HFF-Myc (cell line): ENCODE data around the gene LRRC7.

Experiments
- DNase-seq: peaks from one replicate; pipeline ENCODE4 v3.0.0-alpha.2; 2011; ENCODE audit warnings: low read depth; ENCODE audit errors: extremely low read depth
- H3K4me3 ChIP-seq: replicated peaks from 2 replicates; pipeline ENCODE4 v1.5.1; 2011; ENCODE audit warnings: low read depth, mild to moderate bottlenecking, control low read depth, low read length
- CTCF ChIP-seq: IDR thresholded peaks from 2 replicates; pipeline ENCODE4 v1.5.1; 2012; ENCODE audit warnings: mild to moderate bottlenecking, low read depth, low read length, control low read depth; ENCODE audit errors: missing control alignments

The LRRC7 gene

GRCh38 chr1:69744381-69744780, 176.7 kb downstream of the LRRC7 start:
- H3K4me3 ChIP-seq, result no peak overlapping the region
- no peak for TF ChIP-seq CTCF
- DNase-seq, result no peak

DNA sequence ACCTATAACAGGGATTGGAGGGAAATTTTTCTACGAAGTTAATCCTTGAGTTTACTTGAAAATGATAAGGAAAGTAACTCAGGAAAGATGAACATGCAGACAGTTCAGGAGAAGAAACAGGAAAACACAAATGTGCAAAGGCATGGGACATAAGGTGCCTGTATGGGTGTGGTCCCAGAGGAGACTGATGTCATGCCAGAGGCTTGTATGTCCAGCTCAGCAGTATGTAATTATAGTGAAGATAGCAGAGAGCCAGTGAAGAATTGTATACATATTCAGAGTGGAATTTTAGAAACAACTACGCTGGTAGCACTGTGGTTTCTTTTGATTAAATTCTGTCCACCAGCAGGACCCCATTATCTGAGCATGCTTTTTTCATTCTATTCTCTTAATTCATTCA, 179.5 kb downstream of the LRRC7 start:
- H3K4me3 ChIP-seq, result no peak overlapping the region
- DNase-seq, result no peak
- no peak for TF ChIP-seq CTCF

- no peak for TF ChIP-seq CTCF
- no peak for DNase-seq
- no peak overlapping the region for H3K4me3 ChIP-seq
These were observed 182.9 kb downstream of the LRRC7 start for GRCh38 chr1:69750638-69751037.

DNA sequence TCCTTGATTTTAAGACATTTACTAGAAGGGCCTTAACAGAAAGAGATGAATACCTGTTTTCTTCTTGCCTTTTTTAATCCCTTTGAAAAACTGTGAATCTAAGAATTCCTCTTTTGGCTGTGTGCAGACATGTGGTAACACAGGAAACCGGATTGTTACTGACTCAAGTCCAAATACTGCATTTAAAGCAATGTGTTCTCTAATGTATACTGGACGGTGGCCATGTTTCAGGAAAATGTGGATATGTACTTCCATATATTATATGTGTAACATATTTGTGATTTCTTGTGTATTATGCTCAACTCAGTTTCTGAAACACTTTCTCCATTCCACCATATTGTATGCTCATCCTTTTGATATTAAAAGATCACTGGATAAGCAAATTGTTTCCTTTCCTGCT, 185.1 kb downstream of the LRRC7 start:
- TF ChIP-seq CTCF, result no peak
- DNase-seq, result no peak
- no peak overlapping the region for H3K4me3 ChIP-seq

DNA sequence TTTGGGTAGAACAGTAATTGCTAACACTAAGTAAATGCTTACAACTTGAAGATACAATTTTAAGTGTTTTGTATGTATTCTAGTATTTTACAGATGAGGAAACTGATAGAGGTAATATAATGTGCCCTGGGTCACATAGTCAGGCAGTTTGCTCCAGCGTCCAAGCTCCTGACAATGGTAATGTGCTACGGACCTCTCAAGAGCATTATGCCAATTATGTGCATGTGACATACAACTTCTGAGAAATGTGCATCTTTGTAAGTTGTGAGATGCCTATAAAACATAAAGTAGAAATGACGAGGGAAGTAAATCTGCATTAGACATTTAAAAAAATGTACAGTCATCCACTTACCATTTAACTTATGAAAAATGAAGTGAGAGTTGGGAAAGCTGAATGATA, 186.8 kb downstream of the LRRC7 start:
- no peak for DNase-seq
- no peak overlapping the region for H3K4me3 ChIP-seq
- TF ChIP-seq CTCF, result no peak

GRCh38 chr1:69755647-69756046, 187.9 kb downstream of the LRRC7 start:
- TF ChIP-seq CTCF, result no peak
- no peak for DNase-seq
- no peak overlapping the region for H3K4me3 ChIP-seq

DNA sequence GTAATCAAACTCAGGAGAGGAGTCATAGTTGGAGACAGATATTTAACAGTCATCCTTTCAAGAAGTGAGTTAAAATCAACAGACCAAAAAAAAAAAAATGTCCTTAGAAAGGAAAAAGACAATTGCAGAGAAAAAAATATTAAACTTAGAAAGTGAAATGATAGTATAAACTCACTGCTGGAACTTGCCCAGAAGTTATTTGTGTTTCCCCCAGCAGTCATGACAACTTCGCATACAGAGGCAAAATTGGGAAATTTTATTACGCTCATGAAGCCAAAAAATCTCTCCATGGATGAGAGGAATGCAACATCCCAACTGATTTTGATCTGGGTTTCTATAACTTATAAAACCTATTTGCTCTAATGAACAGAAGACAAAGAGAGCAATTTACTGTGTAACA, 198.2 kb downstream of the LRRC7 start:
- TF ChIP-seq CTCF, result no peak

More for the DNA sequence above, 198.2 kb downstream of the LRRC7 start:
- DNase-seq, result no peak
- H3K4me3 ChIP-seq, result no peak overlapping the region
